OCI-LY7 (cell line): ENCODE measurements around the gene IQGAP3. TPM values are rescaled to one million over a fixed set of nuclear protein-coding genes. Genes with fewer than 3 reads are reported as not detected.

Experiments
- BruUV-seq: library from RNA; stranded (reverse); fragments of 400-500 nt; replicated peaks from 2 replicates; lab custom pipeline; 2021; lab: Mats Ljungman, UMichigan
- CTCF ChIA-PET: fragments of 300-600 bp; sonication (Branson Sonifier 250); formaldehyde crosslinking; loops from one replicate; lab custom pipeline; 2022; ENCODE audit warnings: antibody characterized with exemption; ENCODE audit not compliant: unreplicated experiment; lab: Charles Lee
- POLR2A ChIA-PET: fragments of 300-600 bp; sonication (Branson Sonifier 250); formaldehyde crosslinking; loops from one replicate; lab custom pipeline; 2022; ENCODE audit warnings: antibody characterized with exemption; lab: Charles Lee
- DNase-seq: peaks from one replicate; pipeline ENCODE4 v3.0.0-alpha.2; 2015; ENCODE audit warnings: low spot score
- H2AFZ ChIP-seq: fragments of 200-600 bp; sonication (generic), shearing (Covaris generic); 2 replicates; pipeline ENCODE4 v1.6.1; 2014; ENCODE audit warnings: mild to moderate bottlenecking, antibody characterized with exemption, low read length, moderate library complexity
- H3K27ac ChIP-seq: fragments of 200-600 bp; sonication (generic); 2 replicates; pipeline ENCODE4 v1.5.1; 2014; ENCODE audit warnings: mixed run types, low read depth, mild to moderate bottlenecking, moderate library complexity, low read length, inconsistent platforms; ENCODE audit not compliant: poor library complexity, severe bottlenecking
- H3K36me3 ChIP-seq: fragments of 200-600 bp; sonication (generic); 2 replicates; pipeline ENCODE4 v1.6.1; 2014; ENCODE audit warnings: mild to moderate bottlenecking, antibody characterized with exemption, low read length, moderate library complexity, mixed read lengths; ENCODE audit not compliant: insufficient read depth
- H3K4me1 ChIP-seq: fragments of 200-600 bp; sonication (generic); 2 replicates; pipeline ENCODE4 v1.5.1; 2014; ENCODE audit warnings: mild to moderate bottlenecking, low read length; ENCODE audit not compliant: insufficient read depth, poor library complexity, severe bottlenecking
- H3K4me2 ChIP-seq: fragments of 200-600 bp; sonication (generic); 2 replicates; pipeline ENCODE4 v1.6.1; 2014; ENCODE audit warnings: mild to moderate bottlenecking, low read length
- H3K4me3 ChIP-seq: fragments of 200-600 bp; sonication (generic); 2 replicates; pipeline ENCODE4 v1.5.1; 2014; ENCODE audit warnings: mild to moderate bottlenecking, low read depth, low read length; ENCODE audit not compliant: poor library complexity, severe bottlenecking
- H3K79me2 ChIP-seq: fragments of 200-600 bp; sonication (generic); 2 replicates; pipeline ENCODE4 v1.6.1; 2016; ENCODE audit warnings: low read depth, mild to moderate bottlenecking, low read length, moderate library complexity, mixed read lengths; ENCODE audit not compliant: insufficient read depth
- H3K9me2 ChIP-seq: fragments of 200-600 bp; sonication (generic); 2 replicates; pipeline ENCODE4 v1.6.1; 2016; ENCODE audit warnings: mild to moderate bottlenecking, low read length, mixed read lengths; ENCODE audit not compliant: insufficient read depth
- H3K9me3 ChIP-seq: fragments of 200-600 bp; sonication (generic); 2 replicates; pipeline ENCODE4 v1.6.1; 2014; ENCODE audit warnings: mild to moderate bottlenecking, mixed run types, low read length, mixed read lengths
- H4K20me1 ChIP-seq: fragments of 200-600 bp; sonication (generic); 2 replicates; pipeline ENCODE4 v1.6.1; 2014; ENCODE audit warnings: mild to moderate bottlenecking, antibody characterized with exemption, low read length, moderate library complexity, mixed read lengths; ENCODE audit not compliant: insufficient read depth
- EZH2phosphoT487 ChIP-seq: fragments of 200-600 bp; sonication (generic); IDR thresholded peaks from 2 replicates; pipeline ENCODE4 v1.6.1; 2018; ENCODE audit warnings: low read depth, borderline replicate concordance, mild to moderate bottlenecking, mixed run types, antibody characterized with exemption, low read length, moderate library complexity, mixed read lengths
- intact Hi-C: fragments of 100-400 bp; cut with micrococcal nuclease; formaldehyde crosslinking; loops from one replicate; pipeline ENCODE4 v1.10.0; 2022; ENCODE audit not compliant: unreplicated experiment
- total RNA-seq, 2 experiments: library from RNA; depleted of rRNA in 1 of 2; stranded (reverse); fragments of >200 nt in 1 of 2; shearing (Covaris generic) in 1 of 2; gene quantifications; 2 replicates each; pipeline ENCODE4 v1.2.3, GENCODE V29; 2014 to 2022
- TF ChIP-seq, protein P1 (sequence below): fragments of 200-600 bp; sonication (generic); conservative IDR thresholded peaks from 2 replicates; pipeline ENCODE4 v1.5.1; 2014; ENCODE audit warnings: mild to moderate bottlenecking, antibody characterized with exemption, low read length, moderate library complexity, mixed read lengths

Gene IQGAP3
- total RNA-seq, 2 experiments from 2014 or later = 22.4 to 28.7 TPM

DNA sequence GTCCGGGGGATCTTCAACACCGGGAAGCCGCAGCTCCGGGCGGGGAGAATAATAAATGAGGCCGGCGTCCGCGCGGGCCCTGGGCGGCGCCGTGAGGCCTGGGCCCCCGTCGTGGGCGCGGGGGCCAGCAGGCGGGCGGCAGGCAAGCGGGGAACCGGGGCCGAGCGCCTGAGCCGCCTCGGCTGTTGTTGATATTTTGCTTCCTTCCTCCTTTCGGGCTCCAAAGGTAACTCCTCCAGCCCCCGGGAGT, 71.9 kb downstream of the IQGAP3 start, which contains the start of gene MEF2D:
Gene MEF2D, minus strand, starts transcription at position 233 of the 250 bp plus-strand sequence. CDS start 17,483 bp downstream, outside the sequence.
- Histone ChIP-seq H3K4me1 (peaks cover 66% of the 10 kb centered on the region), H3K79me2 (peaks cover 60% of the 10 kb centered on the region), H3K36me3 (peaks cover 43% of the 10 kb centered on the region), H4K20me1 (no peaks in the 10 kb centered on the region), H2AFZ (no peak within 1 kb of the TSS; the same call in 1 of the 2 replicates), H3K27ac (peak within 1 kb of the TSS; percentile 98), H3K4me3 (peak within 1 kb of the TSS; percentile 98), H3K9me3 (no peaks in the 10 kb centered on the region), H3K9me2 (no peaks in the 10 kb centered on the region), H3K4me2 (peak within 1 kb of the TSS; percentile 91)
- TF ChIP-seq, protein P1, sequence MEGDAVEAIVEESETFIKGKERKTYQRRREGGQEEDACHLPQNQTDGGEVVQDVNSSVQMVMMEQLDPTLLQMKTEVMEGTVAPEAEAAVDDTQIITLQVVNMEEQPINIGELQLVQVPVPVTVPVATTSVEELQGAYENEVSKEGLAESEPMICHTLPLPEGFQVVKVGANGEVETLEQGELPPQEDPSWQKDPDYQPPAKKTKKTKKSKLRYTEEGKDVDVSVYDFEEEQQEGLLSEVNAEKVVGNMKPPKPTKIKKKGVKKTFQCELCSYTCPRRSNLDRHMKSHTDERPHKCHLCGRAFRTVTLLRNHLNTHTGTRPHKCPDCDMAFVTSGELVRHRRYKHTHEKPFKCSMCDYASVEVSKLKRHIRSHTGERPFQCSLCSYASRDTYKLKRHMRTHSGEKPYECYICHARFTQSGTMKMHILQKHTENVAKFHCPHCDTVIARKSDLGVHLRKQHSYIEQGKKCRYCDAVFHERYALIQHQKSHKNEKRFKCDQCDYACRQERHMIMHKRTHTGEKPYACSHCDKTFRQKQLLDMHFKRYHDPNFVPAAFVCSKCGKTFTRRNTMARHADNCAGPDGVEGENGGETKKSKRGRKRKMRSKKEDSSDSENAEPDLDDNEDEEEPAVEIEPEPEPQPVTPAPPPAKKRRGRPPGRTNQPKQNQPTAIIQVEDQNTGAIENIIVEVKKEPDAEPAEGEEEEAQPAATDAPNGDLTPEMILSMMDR = no peak
- TF ChIP-seq EZH2phosphoT487 = no peak
- BruUV-seq = TSS peak; percentile 84
- CTCF ChIA-PET = interaction anchor here (0.5 to 2.9 kb wide), 7 partner anchors 9 to 185 kb away, joined by 3 to 27 read pairs (median 4); no protein-coding TSS in a partner anchor
- POLR2A ChIA-PET = interaction anchor here (0.6 to 8.9 kb wide), 10 partner anchors 9 to 737 kb away, joined by 3 to 179 read pairs (median 4); no protein-coding TSS in a partner anchor
- intact Hi-C loops = loop anchor here (1.0 to 10.0 kb wide), 4 partner anchors 8 to 343 kb away; partner anchors contain the start of gene HDGF
- DNase-seq = no peak

DNA sequence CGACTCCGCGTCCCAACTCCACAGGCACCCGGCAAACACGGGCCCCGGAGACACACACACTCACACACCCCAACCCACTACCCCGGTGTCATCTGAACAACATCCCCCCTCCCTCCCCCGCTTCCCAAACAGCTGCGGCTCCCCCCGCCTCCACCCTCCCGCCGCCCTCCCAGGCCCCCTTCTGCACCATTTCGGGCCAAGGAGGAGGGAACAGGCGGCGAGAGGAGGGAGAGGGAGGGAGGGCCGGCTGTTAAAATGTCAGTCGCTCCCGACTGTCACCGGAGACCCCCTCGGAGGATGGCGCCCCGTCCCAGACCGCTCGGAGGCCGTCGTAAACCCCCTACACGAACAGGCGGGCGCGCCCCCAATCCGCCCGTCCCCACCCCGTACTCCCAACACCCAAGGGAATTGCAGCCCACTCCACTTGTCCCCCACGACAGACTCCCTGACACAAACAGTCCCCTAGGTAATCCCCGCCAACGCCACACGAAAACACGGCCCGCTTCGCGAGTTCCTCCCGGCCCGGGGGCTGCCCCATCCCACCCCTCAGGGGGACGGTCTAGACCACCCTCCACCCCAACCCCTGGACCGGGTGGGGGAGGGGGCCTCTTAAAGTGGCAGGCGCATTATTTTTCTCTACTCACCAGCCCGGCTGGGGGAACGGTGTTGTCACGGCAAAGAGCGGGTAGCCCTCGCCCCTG, 72.4 kb downstream of the IQGAP3 start:
- no TSS peak for BruUV-seq
- POLR2A ChIA-PET = interaction anchor here (0.6 to 8.9 kb wide), 12 partner anchors 9 to 736 kb away, joined by 3 to 179 read pairs (median 4); no protein-coding TSS in a partner anchor
- no peaks in the 10 kb centered on the region for H3K9me2 ChIP-seq
- no peaks in the 10 kb centered on the region for H3K9me3 ChIP-seq
- H4K20me1 ChIP-seq = no peaks in the 10 kb centered on the region
- no peak overlapping the region for H2AFZ ChIP-seq
- H3K4me3 ChIP-seq = peak overlapping the region; percentile 98
- TF ChIP-seq, protein P1 = no peak
- TF ChIP-seq EZH2phosphoT487 = no peak
- H3K79me2 ChIP-seq = peaks cover 65% of the 10 kb centered on the region
- peaks cover 47% of the 10 kb centered on the region for H3K36me3 ChIP-seq
- peak overlapping the region; percentile 91 for H3K4me2 ChIP-seq
- peak overlapping the region; percentile 98 for H3K27ac ChIP-seq
- DNase-seq = no peak
- intact Hi-C loops = loop anchor here (1.0 to 10.0 kb wide), 5 partner anchors 8 to 1635 kb away; partner anchors contain the start of gene HDGF
- H3K4me1 ChIP-seq = peaks cover 69% of the 10 kb centered on the region
- CTCF ChIA-PET = interaction anchor here (0.5 to 1.4 kb wide), 8 partner anchors 18 to 517 kb away, joined by 3 to 11 read pairs (median 4); no protein-coding TSS in a partner anchor
